HG03520 (cell line): ENCODE measurements around the gene CHST8.

Experiments used
- ATAC-seq: cut with Tn5 transposase; IDR thresholded peaks from one replicate; pipeline ENCODE4 v1.9.1; 2021; ENCODE audit warnings: mild to moderate bottlenecking, moderate library complexity; ENCODE audit not compliant: unreplicated experiment

Gene CHST8

GRCh38 chr19:33734913-33735312 lies 113.2 kb downstream of the CHST8 start:
- no peak for ATAC-seq

GRCh38 chr19:33736158-33736557 lies 114.4 kb downstream of the CHST8 start:
- no peak for ATAC-seq

- no peak for ATAC-seq
Observed at GRCh38 chr19:33736787-33737186, 115.0 kb downstream of the CHST8 start.

- ATAC-seq: no peak
Observed at GRCh38 chr19:33737681-33738371, 116.1 kb downstream of the CHST8 start.

GRCh38 chr19:33740811-33741396 lies 119.2 kb downstream of the CHST8 start:
- no peak for ATAC-seq

GRCh38 chr19:33745297-33745696 lies 123.5 kb downstream of the CHST8 start:
- no peak for ATAC-seq

- no peak for ATAC-seq
Observed at GRCh38 chr19:33746159-33746558, 124.4 kb downstream of the CHST8 start.

GRCh38 chr19:33747273-33747672 lies 125.5 kb downstream of the CHST8 start:
- ATAC-seq: no peak

- ATAC-seq: no peak
Observed at GRCh38 chr19:33748231-33748630, 126.5 kb downstream of the CHST8 start.

GRCh38 chr19:33749016-33749415 lies 127.3 kb downstream of the CHST8 start:
- no peak for ATAC-seq

GRCh38 chr19:33749619-33750175 lies 127.9 kb downstream of the CHST8 start:
- ATAC-seq: no peak

- ATAC-seq: no peak
Observed at GRCh38 chr19:33750587-33751435, 129.1 kb downstream of the CHST8 start.

- ATAC-seq: no peak
Observed at GRCh38 chr19:33751436-33751770, 129.7 kb downstream of the CHST8 start.

- ATAC-seq: no peak
Observed at GRCh38 chr19:33752018-33752800, 130.5 kb downstream of the CHST8 start.

GRCh38 chr19:33752945-33753344 lies 131.2 kb downstream of the CHST8 start:
- ATAC-seq: no peak

- ATAC-seq: no peak
Observed at GRCh38 chr19:33754361-33754760, 132.6 kb downstream of the CHST8 start.

GRCh38 chr19:33755099-33756035 lies 133.6 kb downstream of the CHST8 start:
- no peak for ATAC-seq

- ATAC-seq: no peak
Observed at GRCh38 chr19:33756177-33756576, 134.4 kb downstream of the CHST8 start.

GRCh38 chr19:33758541-33759013 lies 136.8 kb downstream of the CHST8 start:
- ATAC-seq: no peak

- ATAC-seq: no peak
Observed at GRCh38 chr19:33759356-33759755, 137.6 kb downstream of the CHST8 start.
